Esophagus squamous epithelium (tissue), 4 donors: ENCODE results near the gene DNAH8.

Experiments
- POLR2A ChIP-seq, 4 donors: fragments of 450-650 bp; IDR thresholded peaks; one replicate each; pipeline ENCODE4 v1.6.1; 2017; ENCODE audit warnings: antibody characterized with exemption in 4 of 4, mild to moderate bottlenecking in 4 of 4, moderate library complexity in 3 of 4
- TF ChIP-seq, protein P1 (sequence below), 6 experiments: fragments of 450-650 bp in 4 of 6; fragments of 200-600 bp in 2 of 6; sonication (generic) in 2 of 6; IDR thresholded peaks; one replicate each; pipeline ENCODE4 v1.5.1; 2016 to 2019; ENCODE audit warnings: antibody characterized with exemption in 6 of 6, mild to moderate bottlenecking in 4 of 6, moderate library complexity in 4 of 6

DNA sequence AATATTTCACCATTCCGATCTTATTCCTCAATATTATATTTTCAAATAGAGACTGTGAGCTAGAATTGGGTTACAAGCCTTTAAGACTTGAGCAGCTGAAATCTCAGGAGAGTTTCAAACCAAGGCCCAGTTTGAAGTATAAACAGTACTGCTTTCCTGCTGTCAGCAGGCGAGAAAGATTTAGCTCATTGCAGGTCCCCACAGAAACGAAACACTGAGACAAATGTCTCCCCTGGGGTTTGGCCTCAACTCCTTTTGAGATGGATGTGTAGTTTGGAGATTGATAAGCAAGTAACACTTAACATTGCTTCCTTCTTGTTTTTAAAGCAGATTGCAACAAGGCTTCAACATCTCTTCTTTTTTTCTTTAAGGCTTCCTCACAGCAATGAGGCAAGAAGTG, 311.1 kb downstream of the DNAH8 start:
- no peak for TF ChIP-seq POLR2A (IDR thresholded peaks at IDR 0.05)
- TF ChIP-seq, protein P1, sequence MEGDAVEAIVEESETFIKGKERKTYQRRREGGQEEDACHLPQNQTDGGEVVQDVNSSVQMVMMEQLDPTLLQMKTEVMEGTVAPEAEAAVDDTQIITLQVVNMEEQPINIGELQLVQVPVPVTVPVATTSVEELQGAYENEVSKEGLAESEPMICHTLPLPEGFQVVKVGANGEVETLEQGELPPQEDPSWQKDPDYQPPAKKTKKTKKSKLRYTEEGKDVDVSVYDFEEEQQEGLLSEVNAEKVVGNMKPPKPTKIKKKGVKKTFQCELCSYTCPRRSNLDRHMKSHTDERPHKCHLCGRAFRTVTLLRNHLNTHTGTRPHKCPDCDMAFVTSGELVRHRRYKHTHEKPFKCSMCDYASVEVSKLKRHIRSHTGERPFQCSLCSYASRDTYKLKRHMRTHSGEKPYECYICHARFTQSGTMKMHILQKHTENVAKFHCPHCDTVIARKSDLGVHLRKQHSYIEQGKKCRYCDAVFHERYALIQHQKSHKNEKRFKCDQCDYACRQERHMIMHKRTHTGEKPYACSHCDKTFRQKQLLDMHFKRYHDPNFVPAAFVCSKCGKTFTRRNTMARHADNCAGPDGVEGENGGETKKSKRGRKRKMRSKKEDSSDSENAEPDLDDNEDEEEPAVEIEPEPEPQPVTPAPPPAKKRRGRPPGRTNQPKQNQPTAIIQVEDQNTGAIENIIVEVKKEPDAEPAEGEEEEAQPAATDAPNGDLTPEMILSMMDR (IDR thresholded peaks at IDR 0.05), result no peak
